Mesodermal cell (in vitro differentiated cells): ENCODE data around the gene RBMS2.

Experiments
- H3K27ac ChIP-seq: 2 replicates; pipeline ENCODE4 v1.7.0; 2013; ENCODE audit warnings: mild to moderate bottlenecking, low read depth, low read length, moderate library complexity; ENCODE audit not compliant: severe bottlenecking
- H3K36me3 ChIP-seq: 2 replicates; pipeline ENCODE4 v1.7.1; 2013; ENCODE audit warnings: mild to moderate bottlenecking, low read length, moderate library complexity; ENCODE audit not compliant: control insufficient read depth, insufficient read depth
- H3K4me1 ChIP-seq: one replicate; pipeline ENCODE4 v1.7.1; 2013; ENCODE audit warnings: mild to moderate bottlenecking, low read length; ENCODE audit not compliant: insufficient read depth, control insufficient read depth, poor library complexity, severe bottlenecking
- H3K4me3 ChIP-seq: 2 replicates; pipeline ENCODE4 v1.7.0; 2013; ENCODE audit warnings: low read length, control low read depth, mild to moderate bottlenecking; ENCODE audit not compliant: insufficient read depth, poor library complexity, severe bottlenecking; ENCODE audit errors: extremely low read depth
- H3K9me3 ChIP-seq: 2 replicates; pipeline ENCODE4 v1.7.1; 2013; ENCODE audit warnings: mild to moderate bottlenecking, low read length, moderate library complexity; ENCODE audit not compliant: control insufficient read depth
- WGBS, 2 experiments: methylation state at CpG; one replicate each; pipeline ENCODE4 v1.1.5; 2013; ENCODE audit warnings: missing lambda C conversion rate in 2 of 2; ENCODE audit not compliant: insufficient coverage in 2 of 2; 5-methylcytosine and 5-hydroxymethylcytosine counted together

RBMS2 gene

GRCh38 chr12:56581418-56582145, 60.0 kb downstream of the RBMS2 start:
- Histone ChIP-seq H3K4me3 (no peak overlapping the region), H3K27ac (peak overlapping the region; percentile 8), H3K9me3 (no peaks in the 10 kb centered on the region), H3K4me1 (peaks cover 15% of the 10 kb centered on the region), H3K36me3 (peaks cover 65% of the 10 kb centered on the region)
- 93 to 94% methylated on average over 10 of the region's 10 CpGs for WGBS, 2 experiments

DNA sequence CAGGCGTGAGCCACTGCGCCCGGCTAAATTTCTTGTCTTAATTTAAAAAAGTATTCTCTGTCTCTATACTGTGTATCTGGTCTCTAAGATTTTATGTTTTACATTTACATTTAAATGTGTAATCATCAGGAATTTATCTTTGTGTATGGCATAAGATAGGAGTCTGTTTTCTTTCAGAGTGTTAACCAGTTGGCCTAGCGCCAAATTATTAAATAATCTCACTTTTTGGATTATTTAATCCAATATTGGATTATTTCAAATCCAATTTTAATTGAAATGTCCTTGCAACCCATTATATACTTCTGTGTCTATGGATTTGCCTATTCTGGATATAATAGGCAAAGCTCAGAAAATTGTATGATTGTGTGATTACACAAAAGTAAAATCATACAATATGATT, 63.5 kb downstream of the RBMS2 start:
- Histone ChIP-seq H3K9me3 (no peaks in the 10 kb centered on the region), H3K27ac (no peak overlapping the region), H3K36me3 (peaks cover 74% of the 10 kb centered on the region), H3K4me3 (no peak overlapping the region), H3K4me1 (peaks cover 22% of the 10 kb centered on the region)
- WGBS, 2 experiments = no CpG with 5 or more reads among the region's 4 CpGs

DNA sequence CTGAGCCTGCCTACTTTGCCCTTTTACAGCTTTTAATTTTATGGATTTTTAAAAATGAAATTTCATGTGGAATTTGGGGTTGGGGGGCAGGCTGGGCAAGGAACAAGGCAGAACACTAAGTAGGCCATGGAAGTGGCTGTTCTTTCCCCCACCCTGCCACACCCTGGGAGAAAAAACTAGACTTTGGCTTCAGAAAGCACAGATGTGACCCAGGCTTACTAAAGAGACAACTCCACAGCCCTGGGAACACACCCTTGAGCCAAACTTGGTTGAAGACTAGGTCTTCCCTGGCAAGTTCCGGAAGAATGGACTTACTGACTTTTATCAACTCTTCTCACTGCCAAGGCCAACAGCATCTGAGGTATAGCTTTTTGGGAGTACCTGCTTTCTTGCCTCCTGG, 68.2 kb downstream of the RBMS2 start:
- Histone ChIP-seq H3K27ac (no peak overlapping the region), H3K4me1 (peaks cover 30% of the 10 kb centered on the region), H3K36me3 (peaks cover 47% of the 10 kb centered on the region), H3K9me3 (no peaks in the 10 kb centered on the region), H3K4me3 (no peak overlapping the region)
- 100% methylated on average over 1 of the region's 1 CpG; no CpG with 5 or more reads in 1 of the 2 experiments for WGBS, 2 experiments

GRCh38 chr12:56590237-56590830, 68.7 kb downstream of the RBMS2 start:
- peaks cover 52% of the 10 kb centered on the region for H3K36me3 ChIP-seq
- peaks cover 32% of the 10 kb centered on the region for H3K4me1 ChIP-seq
- no peak overlapping the region for H3K27ac ChIP-seq
- 60 to 72% methylated on average over 2 of the region's 3 CpGs for WGBS, 2 experiments
- H3K9me3 ChIP-seq = no peaks in the 10 kb centered on the region
- H3K4me3 ChIP-seq = no peak overlapping the region

GRCh38 chr12:56591126-56591525, 69.5 kb downstream of the RBMS2 start:
- peaks cover 56% of the 10 kb centered on the region for H3K36me3 ChIP-seq
- peak overlapping the region; percentile 11 for H3K27ac ChIP-seq
- H3K4me3 ChIP-seq = no peak overlapping the region
- H3K4me1 ChIP-seq = peaks cover 32% of the 10 kb centered on the region
- 78% methylated on average over 4 of the region's 5 CpGs; no CpG with 5 or more reads in 1 of the 2 experiments for WGBS, 2 experiments
- no peaks in the 10 kb centered on the region for H3K9me3 ChIP-seq

DNA sequence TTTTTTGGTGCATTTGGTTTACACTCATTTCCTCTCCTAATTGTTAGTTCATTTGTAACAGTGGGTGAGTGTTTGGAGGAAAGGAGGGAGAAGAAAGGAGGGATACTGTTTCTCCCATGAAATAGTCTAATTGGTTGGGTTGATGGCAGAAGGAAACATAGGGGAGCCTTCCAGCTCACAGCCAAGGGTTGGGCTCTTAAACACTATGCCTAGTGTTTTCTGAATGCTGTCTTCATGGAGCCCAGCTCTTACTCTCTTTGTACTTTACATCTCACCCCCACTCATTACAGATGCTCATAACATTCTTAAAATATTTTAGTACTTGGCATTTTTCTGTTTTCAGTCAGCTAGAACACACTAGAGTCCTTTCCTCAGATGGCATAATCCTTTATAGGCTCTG, 70.3 kb downstream of the RBMS2 start:
- Histone ChIP-seq H3K9me3 (no peaks in the 10 kb centered on the region), H3K4me3 (no peak overlapping the region), H3K27ac (peak overlapping the region; percentile 63), H3K4me1 (peaks cover 37% of the 10 kb centered on the region), H3K36me3 (peaks cover 63% of the 10 kb centered on the region)

GRCh38 chr12:56593909-56594621, 72.4 kb downstream of the RBMS2 start:
- H3K4me3 ChIP-seq = no peak overlapping the region
- peaks cover 63% of the 10 kb centered on the region for H3K36me3 ChIP-seq
- WGBS, 2 experiments = 42 to 46% methylated on average over 8 of the region's 8 CpGs
- no peaks in the 10 kb centered on the region for H3K9me3 ChIP-seq
- H3K27ac ChIP-seq = peak overlapping the region; percentile 96
- H3K4me1 ChIP-seq = peaks cover 30% of the 10 kb centered on the region

DNA sequence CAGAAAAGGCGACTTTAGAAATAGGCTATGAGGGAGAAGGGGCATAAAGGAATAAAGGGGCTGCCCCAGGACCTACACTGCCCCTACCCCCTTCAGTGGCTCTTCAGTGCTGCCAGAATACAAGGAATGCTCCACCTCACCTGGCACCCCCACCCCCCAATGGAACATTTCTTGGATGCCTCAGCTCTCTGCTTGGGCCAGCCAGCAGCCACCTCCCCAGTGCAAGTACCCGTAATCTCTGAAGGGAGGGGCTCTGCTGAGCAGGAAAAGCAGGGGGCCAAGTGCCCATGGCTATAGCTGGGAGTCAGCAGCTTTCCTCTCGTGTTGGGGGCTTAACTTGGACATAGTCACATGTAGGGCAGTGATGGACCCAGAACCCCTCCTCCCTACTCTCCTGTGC, 75.2 kb downstream of the RBMS2 start:
- Histone ChIP-seq H3K4me3 (no peak overlapping the region), H3K36me3 (peaks cover 74% of the 10 kb centered on the region), H3K9me3 (no peaks in the 10 kb centered on the region), H3K27ac (no peak overlapping the region), H3K4me1 (peaks cover 21% of the 10 kb centered on the region)
- WGBS, 2 experiments = 80% methylated on average over 1 of the region's 3 CpGs

DNA sequence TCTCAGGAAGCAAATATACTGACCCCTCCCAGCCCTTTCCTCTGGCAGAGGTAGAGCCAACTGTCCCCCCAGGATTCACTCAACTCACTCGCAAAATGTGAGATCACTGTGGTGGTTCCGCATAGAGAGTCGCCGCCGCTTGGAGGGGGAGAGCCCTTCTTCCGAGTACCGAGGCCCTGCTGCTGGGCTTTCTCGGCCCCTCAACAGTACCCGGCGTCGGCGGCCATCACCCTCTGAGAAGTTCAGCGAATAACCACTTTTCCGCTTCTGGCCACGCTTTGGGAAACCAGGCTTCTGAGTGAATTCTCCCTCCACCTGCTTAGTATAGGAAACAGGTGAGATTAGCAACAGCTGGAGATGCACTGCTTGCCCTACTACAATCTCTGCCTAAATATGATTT, 77.4 kb downstream of the RBMS2 start:
- peaks cover 14% of the 10 kb centered on the region for H3K4me1 ChIP-seq
- H3K9me3 ChIP-seq = no peaks in the 10 kb centered on the region
- no peak overlapping the region for H3K27ac ChIP-seq
- 97% methylated on average over 11 to 15 of the region's 15 CpGs for WGBS, 2 experiments
- no peak overlapping the region for H3K4me3 ChIP-seq
- H3K36me3 ChIP-seq = peaks cover 96% of the 10 kb centered on the region

DNA sequence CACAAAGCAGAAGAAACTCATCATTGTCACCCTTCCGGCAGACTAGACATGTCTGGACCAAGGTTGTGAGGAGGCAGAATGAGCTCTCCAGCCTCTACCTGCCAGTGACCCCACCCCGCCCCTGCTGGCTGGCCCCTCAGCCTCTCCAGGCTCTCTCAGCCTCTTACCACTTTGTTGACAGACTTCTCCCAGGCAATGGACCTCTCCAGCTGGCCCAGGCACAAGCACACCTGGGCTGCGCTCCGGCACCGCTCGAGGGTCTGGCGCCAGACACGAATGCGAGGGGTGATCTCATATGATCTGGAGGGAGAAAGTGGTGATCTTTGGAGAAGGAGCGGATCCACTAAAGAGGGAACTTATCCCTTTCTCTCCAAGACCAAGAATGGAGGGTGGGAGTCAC, 78.2 kb downstream of the RBMS2 start:
- peaks cover 99% of the 10 kb centered on the region for H3K36me3 ChIP-seq
- H3K27ac ChIP-seq = no peak overlapping the region
- no peak overlapping the region for H3K4me3 ChIP-seq
- peaks cover 8% of the 10 kb centered on the region for H3K4me1 ChIP-seq
- H3K9me3 ChIP-seq = no peaks in the 10 kb centered on the region
- WGBS, 2 experiments = 88 to 99% methylated on average over 1 to 10 of the region's 10 CpGs

GRCh38 chr12:56600753-56601152, 79.1 kb downstream of the RBMS2 start:
- H3K36me3 ChIP-seq = peaks cover 99% of the 10 kb centered on the region
- no peaks in the 10 kb centered on the region for H3K9me3 ChIP-seq
- 98 to 100% methylated on average over 4 to 6 of the region's 6 CpGs for WGBS, 2 experiments
- H3K4me3 ChIP-seq = no peak overlapping the region
- H3K4me1 ChIP-seq = peaks cover 6% of the 10 kb centered on the region
- no peak overlapping the region for H3K27ac ChIP-seq
